H9 (cell line): ENCODE measurements around the gene ERRFI1. TPM values are rescaled to one million over a fixed set of nuclear protein-coding genes. Genes with fewer than 3 reads are reported as not detected.

Source experiments
- DNase-seq: peaks from one replicate; pipeline ENCODE4 v3.0.0-alpha.2; 2017
- H2AFZ ChIP-seq: one replicate; pipeline ENCODE4 v1.6.1; 2013; ENCODE audit warnings: mild to moderate bottlenecking, low read length, control low read depth, moderate library complexity
- H2AK5ac ChIP-seq: 2 replicates; pipeline ENCODE4 v1.6.1; 2013; ENCODE audit warnings: low read length, control low read depth, mixed read lengths; ENCODE audit not compliant: insufficient read length
- H2BK120ac ChIP-seq: one replicate; pipeline ENCODE4 v1.6.1; 2013; ENCODE audit warnings: low read depth, mild to moderate bottlenecking, low read length, control low read depth, inconsistent platforms; ENCODE audit not compliant: poor library complexity, severe bottlenecking
- H2BK12ac ChIP-seq: 2 replicates; pipeline ENCODE4 v1.6.1; 2013; ENCODE audit warnings: low read length, control low read depth, mixed read lengths, low read depth; ENCODE audit not compliant: insufficient read length
- H2BK15ac ChIP-seq: 2 replicates; pipeline ENCODE4 v1.6.1; 2013; ENCODE audit warnings: low read depth, low read length, control low read depth
- H2BK20ac ChIP-seq: one replicate; pipeline ENCODE4 v1.6.1; 2013; ENCODE audit warnings: low read depth, mild to moderate bottlenecking, low read length, control low read depth, inconsistent platforms; ENCODE audit not compliant: poor library complexity, severe bottlenecking
- H2BK5ac ChIP-seq: 2 replicates; pipeline ENCODE4 v1.6.1; 2013; ENCODE audit warnings: low read length, control low read depth, mixed read lengths; ENCODE audit not compliant: insufficient read length
- H3K14ac ChIP-seq: 2 replicates; pipeline ENCODE4 v1.6.1; 2013; ENCODE audit warnings: low read length, control low read depth; ENCODE audit not compliant: insufficient read depth
- H3K18ac ChIP-seq: 2 replicates; pipeline ENCODE4 v1.6.1; 2013; ENCODE audit warnings: low read depth, mild to moderate bottlenecking, mixed read lengths, low read length, control low read depth; ENCODE audit not compliant: insufficient read length
- H3K23ac ChIP-seq: 2 replicates; pipeline ENCODE4 v1.6.1; 2013; ENCODE audit warnings: low read length, control low read depth, mixed read lengths, low read depth; ENCODE audit not compliant: insufficient read length
- H3K23me2 ChIP-seq: 2 replicates; pipeline ENCODE4 v1.6.1; 2013; ENCODE audit warnings: low read depth, mild to moderate bottlenecking, mixed read lengths, low read length, control low read depth; ENCODE audit not compliant: insufficient read length, poor library complexity, severe bottlenecking
- H3K27ac ChIP-seq: 2 replicates; pipeline ENCODE4 v1.5.1; 2013; ENCODE audit warnings: low read length, control low read depth, mixed read lengths, low read depth; ENCODE audit not compliant: insufficient read length
- H3K27me3 ChIP-seq: 2 replicates; pipeline ENCODE4 v1.6.1; 2013; ENCODE audit warnings: low read length, control low read depth, inconsistent platforms; ENCODE audit not compliant: insufficient read depth
- H3K4ac ChIP-seq: 2 replicates; pipeline ENCODE4 v1.6.1; 2013; ENCODE audit warnings: low read depth, mild to moderate bottlenecking, control low read depth, inconsistent platforms, low read length, moderate library complexity
- H3K4me1 ChIP-seq: 2 replicates; pipeline ENCODE4 v1.6.1; 2013; ENCODE audit warnings: low read length, control low read depth, inconsistent platforms; ENCODE audit not compliant: insufficient read depth
- H3K4me2 ChIP-seq: 2 replicates; pipeline ENCODE4 v1.6.1; 2013; ENCODE audit warnings: low read length, control low read depth, mixed read lengths; ENCODE audit not compliant: insufficient read length, insufficient read depth
- H3K56ac ChIP-seq: 2 replicates; pipeline ENCODE4 v1.6.1; 2013; ENCODE audit warnings: low read depth, mild to moderate bottlenecking, mixed read lengths, low read length, control low read depth; ENCODE audit not compliant: insufficient read length
- H3K79me1 ChIP-seq: 2 replicates; pipeline ENCODE4 v1.6.1; 2013; ENCODE audit warnings: low read depth, mild to moderate bottlenecking, moderate library complexity, low read length, control low read depth, inconsistent platforms; ENCODE audit not compliant: insufficient read depth, poor library complexity, severe bottlenecking
- H3K79me2 ChIP-seq: 2 replicates; pipeline ENCODE4 v1.6.1; 2013; ENCODE audit warnings: low read length, control low read depth, inconsistent platforms; ENCODE audit not compliant: insufficient read depth
- H3K9ac ChIP-seq: 2 replicates; pipeline ENCODE4 v1.6.1; 2013; ENCODE audit warnings: low read length, control low read depth, mixed read lengths; ENCODE audit not compliant: insufficient read length; ENCODE audit errors: extremely low read depth
- H3K9me3 ChIP-seq: one replicate; pipeline ENCODE4 v1.6.1; 2013; ENCODE audit warnings: low read depth, low read length, inconsistent platforms; ENCODE audit not compliant: control insufficient read depth
- H3T11ph ChIP-seq: one replicate; pipeline ENCODE4 v1.6.1; 2013; ENCODE audit warnings: mild to moderate bottlenecking, low read length, control low read depth, inconsistent platforms
- H4K20me1 ChIP-seq: one replicate; pipeline ENCODE4 v1.6.1; 2013; ENCODE audit not compliant: control insufficient read depth, insufficient read length, insufficient read depth
- H4K5ac ChIP-seq: 2 replicates; pipeline ENCODE4 v1.6.1; 2013; ENCODE audit warnings: low read depth, mild to moderate bottlenecking, mixed read lengths, low read length, control low read depth; ENCODE audit not compliant: insufficient read length
- H4K8ac ChIP-seq: replicated peaks from 2 replicates; pipeline ENCODE4 v1.6.1; 2013; ENCODE audit warnings: low read length, control low read depth, mixed read lengths, low read depth; ENCODE audit not compliant: insufficient read length
- H4K91ac ChIP-seq: 2 replicates; pipeline ENCODE4 v1.6.1; 2013; ENCODE audit warnings: low read depth, mild to moderate bottlenecking, moderate library complexity, mixed read lengths, low read length, control low read depth; ENCODE audit not compliant: insufficient read length
- H3K27ac Mint-ChIP-seq, 3 experiments: 2 replicates in 2 of 3; 3 replicates in 1 of 3; pipeline ENCODE4 v1.8.0; 2020 to 2021; ENCODE audit warnings: mixed read lengths in 3 of 3, mild to moderate bottlenecking in 1 of 3, moderate library complexity in 1 of 3
- H3K27me3 Mint-ChIP-seq: 2 replicates; pipeline ENCODE4 v1.8.0; 2021; ENCODE audit warnings: low read depth, mild to moderate bottlenecking, moderate library complexity, mixed read lengths
- H3K36me3 Mint-ChIP-seq, 3 experiments: 2 replicates in 2 of 3; 3 replicates in 1 of 3; pipeline ENCODE4 v1.8.0; 2020 to 2021; ENCODE audit warnings: low read depth in 3 of 3, mixed read lengths in 3 of 3; ENCODE audit not compliant: insufficient read depth in 1 of 3
- H3K4me1 Mint-ChIP-seq, 2 experiments: 2 replicates each; pipeline ENCODE4 v1.8.0; 2020; ENCODE audit warnings: mixed read lengths in 2 of 2
- H3K4me3 Mint-ChIP-seq, 2 experiments: 2 replicates in 1 of 2; 3 replicates in 1 of 2; pipeline ENCODE4 v1.8.0; 2020 to 2021; ENCODE audit warnings: mild to moderate bottlenecking in 2 of 2, mixed read lengths in 2 of 2, moderate library complexity in 1 of 2
- H3K9me3 Mint-ChIP-seq, 2 experiments: 2 replicates in 1 of 2; 3 replicates in 1 of 2; pipeline ENCODE4 v1.8.0; 2020; ENCODE audit warnings: mild to moderate bottlenecking in 2 of 2, mixed read lengths in 2 of 2, moderate library complexity in 1 of 2
- CTCF ChIP-seq: fragments of 200-600 bp; sonication (generic); conservative IDR thresholded peaks from 3 replicates; pipeline ENCODE4 v1.8.0; 2021; ENCODE audit warnings: antibody characterized with exemption, mild to moderate bottlenecking
- WGBS: extraction: QIAGEN DNeasy Blood & Tissue Kit; methylation state at CpG from one replicate; pipeline ENCODE4 v1.1.7; 2013; ENCODE audit warnings: missing lambda C conversion rate, low lambda C conversion rate, mixed read lengths; ENCODE audit not compliant: insufficient read length; ENCODE audit errors: extremely low coverage; 5-methylcytosine and 5-hydroxymethylcytosine counted together
- total RNA-seq: library from RNA; stranded (reverse); gene quantifications from 2 replicates; pipeline ENCODE4 v1.2.1, GENCODE V29; 2021

The ERRFI1 gene
- total RNA-seq, 1 experiment from 2014 or later, result 20.8 TPM

DNA sequence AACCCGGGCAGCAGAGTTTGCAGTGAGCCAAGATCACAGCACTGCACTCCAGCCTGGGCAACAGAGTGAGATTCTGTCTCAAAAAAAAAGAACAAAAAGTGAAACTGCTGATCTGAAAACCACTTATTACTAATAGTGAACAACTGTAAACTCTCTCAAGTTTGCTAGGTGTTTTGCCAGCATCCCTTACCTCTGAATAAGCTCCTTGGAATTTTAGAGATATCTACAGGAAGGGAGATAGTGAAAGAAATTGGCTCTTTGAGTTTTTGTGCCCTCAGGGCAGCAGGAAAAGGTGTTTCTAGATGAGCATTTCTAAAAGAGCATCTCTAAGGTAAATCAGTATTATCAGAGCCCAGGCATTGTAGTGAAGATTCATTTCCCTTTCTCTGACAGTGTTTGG lies 37.5 kb downstream of the ERRFI1 start:
- no peak overlapping the region for H3K4me2 ChIP-seq
- Mint-ChIP-seq H3K4me3 (no peak overlapping the region), H3K9me3 (peaks cover 0 to 5% of the 10 kb centered on the region in 2 experiments; a peak in 1 of 5 replicates), H3K4me1 (peaks cover 21 to 45% of the 10 kb centered on the region in 2 experiments), H3K27ac (peak overlapping the region in 1 of 3 experiments; percentile 12; a peak in 1 of 7 replicates), H3K27me3 (no peaks in the 10 kb centered on the region; the same call in 1 of the 2 replicates), H3K36me3 (peaks cover 32 to 50% (median 44%) of the 10 kb centered on the region in 3 experiments)
- H3K79me1 ChIP-seq, result no peaks in the 10 kb centered on the region
- TF ChIP-seq CTCF, result no peak
- H3K27ac ChIP-seq, result no peak overlapping the region
- H3K4ac ChIP-seq, result no peak overlapping the region
- no peak overlapping the region for H2BK5ac ChIP-seq
- no CpG with 5 or more reads among the region's 1 CpG for WGBS
- no peak overlapping the region for H4K91ac ChIP-seq
- H2AFZ ChIP-seq, result no peak overlapping the region
- H3K18ac ChIP-seq, result no peak overlapping the region
- no peaks in the 10 kb centered on the region for H3K27me3 ChIP-seq
- no peaks in the 10 kb centered on the region for H3K9me3 ChIP-seq
- H3K56ac ChIP-seq, result no peak overlapping the region
- no peak overlapping the region for H2AK5ac ChIP-seq
- no peak overlapping the region for H2BK120ac ChIP-seq
- H4K5ac ChIP-seq, result no peak overlapping the region
- no peak overlapping the region for H3K14ac ChIP-seq
- peaks cover 3% of the 10 kb centered on the region for H4K20me1 ChIP-seq
- no peak overlapping the region for H3T11ph ChIP-seq
- H2BK15ac ChIP-seq, result no peak overlapping the region
- no peak overlapping the region for H2BK12ac ChIP-seq
- DNase-seq, result no peak
- no peak overlapping the region for H2BK20ac ChIP-seq
- H3K23me2 ChIP-seq, result no peaks in the 10 kb centered on the region
- H3K79me2 ChIP-seq, result no peaks in the 10 kb centered on the region
- H4K8ac ChIP-seq, result no peak overlapping the region
- no peak overlapping the region for H3K23ac ChIP-seq
- no peaks in the 10 kb centered on the region for H3K4me1 ChIP-seq
- no peak overlapping the region for H3K9ac ChIP-seq
